Measurements from ENCODE around the gene EAF1.
"Not testable (repeated sequence)": the region's sequence is repeated elsewhere in the genome, so short reads cannot be mapped to it uniquely, and the experiment has no call there.

The EAF1 gene

GRCh38 chr3:15451216-15452113 is 24.1 kb downstream of the EAF1 start:
- DNase-seq (ENCODE audit: low read depth in 1 of 2, low spot score in 1 of 2): no peak

- DNase-seq (ENCODE audit: low read depth in 1 of 2, low spot score in 1 of 2): no peak
These were observed 24.8 kb downstream of the EAF1 start for GRCh38 chr3:15452156-15452555.

- DNase-seq (ENCODE audit: low read depth in 1 of 2, low spot score in 1 of 2): no peak
These were observed 25.6 kb downstream of the EAF1 start for GRCh38 chr3:15452961-15453360.

- no peak for DNase-seq (ENCODE audit: low read depth in 1 of 2, low spot score in 1 of 2)
These were observed 26.1 kb downstream of the EAF1 start for GRCh38 chr3:15453501-15453900.

GRCh38 chr3:15453991-15454625 is 26.7 kb downstream of the EAF1 start:
- no peak for DNase-seq (ENCODE audit: low read depth in 1 of 2, low spot score in 1 of 2)

GRCh38 chr3:15454965-15455364 is 27.6 kb downstream of the EAF1 start:
- DNase-seq (ENCODE audit: low read depth in 1 of 2, low spot score in 1 of 2): no peak

- no peak for DNase-seq (ENCODE audit: low read depth in 1 of 2, low spot score in 1 of 2)
These were observed 28.4 kb downstream of the EAF1 start for GRCh38 chr3:15455756-15456155.

GRCh38 chr3:15456321-15456720 is 28.9 kb downstream of the EAF1 start:
- DNase-seq (ENCODE audit: low read depth in 1 of 2, low spot score in 1 of 2): no peak

GRCh38 chr3:15456915-15457314 is 29.5 kb downstream of the EAF1 start:
- not testable (repeated sequence) for DNase-seq (ENCODE audit: low read depth in 1 of 2, low spot score in 1 of 2)

GRCh38 chr3:15458212-15458780 is 30.9 kb downstream of the EAF1 start:
- no peak for DNase-seq (ENCODE audit: low read depth in 1 of 2, low spot score in 1 of 2)

- DNase-seq (ENCODE audit: low read depth in 1 of 2, low spot score in 1 of 2): no peak
These were observed 33.6 kb downstream of the EAF1 start for GRCh38 chr3:15460891-15461531.

GRCh38 chr3:15462451-15462850 is 35.1 kb downstream of the EAF1 start:
- no peak for DNase-seq (ENCODE audit: low read depth in 1 of 2, low spot score in 1 of 2)

GRCh38 chr3:15465876-15466585 is 38.6 kb downstream of the EAF1 start:
- no peak for DNase-seq (ENCODE audit: low read depth in 1 of 2, low spot score in 1 of 2)

GRCh38 chr3:15467227-15468181 is 40.1 kb downstream of the EAF1 start:
- DNase-seq (ENCODE audit: low read depth in 1 of 2, low spot score in 1 of 2): no peak

- DNase-seq (ENCODE audit: low read depth in 1 of 2, low spot score in 1 of 2): no peak
These were observed 42.9 kb downstream of the EAF1 start for GRCh38 chr3:15470261-15470660.

GRCh38 chr3:15470849-15471248 is 43.5 kb downstream of the EAF1 start:
- DNase-seq (ENCODE audit: low read depth in 1 of 2, low spot score in 1 of 2): no peak

- no peak for DNase-seq (ENCODE audit: low read depth in 1 of 2, low spot score in 1 of 2)
These were observed 44.5 kb downstream of the EAF1 start for GRCh38 chr3:15471861-15472260.

- DNase-seq (ENCODE audit: low read depth in 1 of 2, low spot score in 1 of 2): no peak
These were observed 47.8 kb downstream of the EAF1 start for GRCh38 chr3:15475161-15475560.

- no peak for DNase-seq (ENCODE audit: low read depth in 1 of 2, low spot score in 1 of 2)
These were observed 49.0 kb downstream of the EAF1 start for GRCh38 chr3:15476378-15476777.

Measured in activated T-helper 1 cell treated with anti-CD3 and anti-CD28 coated beads, Interleukin-2, amount 50 U/mL, for 16 hours (primary cell).